Neural cell (in vitro differentiated cells): ENCODE data around the gene MPPED2. TPM values are rescaled to one million over a fixed set of nuclear protein-coding genes. Genes with fewer than 3 reads are reported as not detected.

Experiments used
- H2AFZ ChIP-seq: fragments of 200-600, 300-800 bp; sonication (generic), shearing (Covaris generic); 2 replicates; pipeline ENCODE4 v1.6.0; 2014; ENCODE audit warnings: low read depth, mild to moderate bottlenecking, antibody characterized with exemption, low read length, moderate library complexity
- H3F3A ChIP-seq: fragments of 200-600 bp; shearing (Covaris generic); 2 replicates; pipeline ENCODE4 v1.6.1; 2016; ENCODE audit warnings: mild to moderate bottlenecking, moderate library complexity, mixed read lengths, antibody characterized with exemption, low read length; ENCODE audit not compliant: insufficient read depth, poor library complexity, severe bottlenecking
- H3K27ac ChIP-seq: fragments of 200-600, 300-800 bp; sonication (generic), shearing (Covaris generic); 2 replicates; pipeline ENCODE4 v1.5.1; 2014; ENCODE audit warnings: mild to moderate bottlenecking, low read length, moderate library complexity
- H3K27me3 ChIP-seq: fragments of 300-800, 200-600 bp; sonication (generic), shearing (Covaris generic); 2 replicates; pipeline ENCODE4 v1.6.0; 2014; ENCODE audit warnings: mild to moderate bottlenecking, low read depth, low read length, moderate library complexity; ENCODE audit not compliant: insufficient read depth
- H3K36me3 ChIP-seq: fragments of 300-800, 200-600 bp; sonication (generic), shearing (Covaris generic); 2 replicates; pipeline ENCODE4 v1.5.1; 2014; ENCODE audit warnings: mild to moderate bottlenecking, antibody characterized with exemption, low read length, moderate library complexity; ENCODE audit not compliant: insufficient read depth
- H3K4me2 ChIP-seq: fragments of 300-800, 200-600 bp; sonication (generic), shearing (Covaris generic); 2 replicates; pipeline ENCODE4 v1.6.0; 2014; ENCODE audit warnings: mild to moderate bottlenecking, low read length
- H3K4me3 ChIP-seq: fragments of 300-800, 200-600 bp; sonication (generic), shearing (Covaris generic); 2 replicates; pipeline ENCODE4 v1.5.1; 2014; ENCODE audit warnings: mild to moderate bottlenecking, low read length, moderate library complexity
- H3K79me2 ChIP-seq: fragments of 200-600 bp; shearing (Covaris generic); replicated peaks from 2 replicates; pipeline ENCODE4 v1.6.0; 2014; ENCODE audit warnings: mild to moderate bottlenecking, low read length, moderate library complexity; ENCODE audit not compliant: insufficient read depth
- H3K9ac ChIP-seq: fragments of 300-800, 200-600 bp; sonication (generic), shearing (Covaris generic); 2 replicates; pipeline ENCODE4 v1.6.1; 2016; ENCODE audit warnings: mild to moderate bottlenecking, low read length, mixed read lengths
- H3K9me2 ChIP-seq: fragments of 200-600 bp; shearing (Covaris generic); 2 replicates; pipeline ENCODE4 v1.6.1; 2016; ENCODE audit warnings: mild to moderate bottlenecking, low read length, mixed read lengths; ENCODE audit not compliant: insufficient read depth
- H3K9me3 ChIP-seq: fragments of 200-600, 300-800 bp; sonication (generic), shearing (Covaris generic); 2 replicates; pipeline ENCODE4 v1.6.1; 2016; ENCODE audit warnings: mild to moderate bottlenecking, mixed run types, low read length, moderate library complexity, mixed read lengths
- H4K20me1 ChIP-seq: fragments of 200-600 bp; shearing (Covaris generic); 2 replicates; pipeline ENCODE4 v1.6.1; 2016; ENCODE audit warnings: mild to moderate bottlenecking, mixed run types; ENCODE audit not compliant: insufficient read depth
- EP300 ChIP-seq: fragments of 450-650 bp; conservative IDR thresholded peaks from 2 replicates; pipeline ENCODE4 v1.6.1; 2014; ENCODE audit warnings: antibody characterized with exemption, mild to moderate bottlenecking, moderate library complexity; ENCODE audit not compliant: poor library complexity, severe bottlenecking
- EZH2 ChIP-seq: fragments of 200-600, 300-800 bp; shearing (Covaris generic), sonication (generic); IDR thresholded peaks from 2 replicates; pipeline ENCODE4 v1.6.1; 2014; ENCODE audit warnings: antibody characterized with exemption, low read length, borderline replicate concordance, mild to moderate bottlenecking; ENCODE audit not compliant: insufficient read depth, poor library complexity, severe bottlenecking
- MXI1 ChIP-seq: fragments of 450-650 bp; conservative IDR thresholded peaks from 2 replicates; pipeline ENCODE4 v1.6.1; 2014; ENCODE audit warnings: antibody characterized with exemption, mild to moderate bottlenecking; ENCODE audit not compliant: poor library complexity, severe bottlenecking
- POLR2AphosphoS5 ChIP-seq: IDR thresholded peaks from 2 replicates; pipeline ENCODE4 v1.6.1; 2012
- RAD21 ChIP-seq: fragments of 450-650 bp; conservative IDR thresholded peaks from 2 replicates; pipeline ENCODE4 v1.6.1; 2014; ENCODE audit warnings: antibody characterized with exemption, mild to moderate bottlenecking, moderate library complexity
- SMC3 ChIP-seq: fragments of 450-650 bp; conservative IDR thresholded peaks from 2 replicates; pipeline ENCODE4 v1.6.1; 2014; ENCODE audit warnings: antibody characterized with exemption, mild to moderate bottlenecking, moderate library complexity; ENCODE audit not compliant: poor library complexity
- TAF1 ChIP-seq: IDR thresholded peaks from 2 replicates; pipeline ENCODE4 v1.6.1; 2012; ENCODE audit warnings: low read depth
- polyA plus RNA-seq: library from polyadenylated mRNA; depleted of rRNA; stranded (reverse); fragments of >200 nt; gene quantifications from 2 replicates; pipeline ENCODE4 v1.2.3, GENCODE V29; 2014
- TF ChIP-seq, protein P1 (sequence below): fragments of 450-650 bp; IDR thresholded peaks from 2 replicates; pipeline ENCODE4 v1.5.1; 2014; ENCODE audit warnings: antibody characterized with exemption, mild to moderate bottlenecking, moderate library complexity; ENCODE audit not compliant: poor library complexity, severe bottlenecking
- TF ChIP-seq, protein P2 (sequence below): IDR thresholded peaks from 2 replicates; pipeline ENCODE4 v1.6.1; 2012; ENCODE audit warnings: borderline replicate concordance

MPPED2 gene
- polyA plus RNA-seq, 1 donor from 2014 or later: 99.7 TPM

DNA sequence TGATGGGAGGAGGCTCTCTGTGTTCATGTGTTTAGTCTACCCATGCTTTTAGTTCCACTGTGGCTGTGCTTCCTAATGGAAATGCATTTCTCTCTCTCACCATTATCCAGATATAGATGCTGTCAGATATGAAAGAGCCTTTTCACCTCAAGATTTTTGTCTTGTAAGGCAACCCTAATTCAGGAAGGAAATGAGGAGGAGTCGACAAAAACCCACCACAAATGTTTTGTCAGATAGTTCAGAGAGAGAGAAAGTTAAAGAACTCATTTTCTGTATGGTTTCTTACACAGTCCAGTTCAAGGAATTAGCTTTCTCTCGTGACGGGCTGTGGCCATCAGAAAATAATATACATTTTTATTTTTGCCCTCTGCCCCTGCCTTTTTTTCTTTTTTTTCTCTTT lies 180.8 kb downstream of the MPPED2 start:
- H3K9ac ChIP-seq: no peak overlapping the region
- no peaks in the 10 kb centered on the region for H3K9me3 ChIP-seq
- no peak overlapping the region for H3K27ac ChIP-seq
- no peaks in the 10 kb centered on the region for H4K20me1 ChIP-seq
- no peak for TF ChIP-seq MXI1
- TF ChIP-seq, protein P1, sequence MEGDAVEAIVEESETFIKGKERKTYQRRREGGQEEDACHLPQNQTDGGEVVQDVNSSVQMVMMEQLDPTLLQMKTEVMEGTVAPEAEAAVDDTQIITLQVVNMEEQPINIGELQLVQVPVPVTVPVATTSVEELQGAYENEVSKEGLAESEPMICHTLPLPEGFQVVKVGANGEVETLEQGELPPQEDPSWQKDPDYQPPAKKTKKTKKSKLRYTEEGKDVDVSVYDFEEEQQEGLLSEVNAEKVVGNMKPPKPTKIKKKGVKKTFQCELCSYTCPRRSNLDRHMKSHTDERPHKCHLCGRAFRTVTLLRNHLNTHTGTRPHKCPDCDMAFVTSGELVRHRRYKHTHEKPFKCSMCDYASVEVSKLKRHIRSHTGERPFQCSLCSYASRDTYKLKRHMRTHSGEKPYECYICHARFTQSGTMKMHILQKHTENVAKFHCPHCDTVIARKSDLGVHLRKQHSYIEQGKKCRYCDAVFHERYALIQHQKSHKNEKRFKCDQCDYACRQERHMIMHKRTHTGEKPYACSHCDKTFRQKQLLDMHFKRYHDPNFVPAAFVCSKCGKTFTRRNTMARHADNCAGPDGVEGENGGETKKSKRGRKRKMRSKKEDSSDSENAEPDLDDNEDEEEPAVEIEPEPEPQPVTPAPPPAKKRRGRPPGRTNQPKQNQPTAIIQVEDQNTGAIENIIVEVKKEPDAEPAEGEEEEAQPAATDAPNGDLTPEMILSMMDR: no peak
- no peaks in the 10 kb centered on the region for H3K9me2 ChIP-seq
- H3K4me2 ChIP-seq: no peak overlapping the region
- peaks cover 4% of the 10 kb centered on the region for H3K36me3 ChIP-seq
- H3K4me3 ChIP-seq: no peak overlapping the region
- H2AFZ ChIP-seq: no peak overlapping the region
- H3K79me2 ChIP-seq: no peaks in the 10 kb centered on the region
- no peaks in the 10 kb centered on the region for H3F3A ChIP-seq
- H3K27me3 ChIP-seq: no peaks in the 10 kb centered on the region

DNA sequence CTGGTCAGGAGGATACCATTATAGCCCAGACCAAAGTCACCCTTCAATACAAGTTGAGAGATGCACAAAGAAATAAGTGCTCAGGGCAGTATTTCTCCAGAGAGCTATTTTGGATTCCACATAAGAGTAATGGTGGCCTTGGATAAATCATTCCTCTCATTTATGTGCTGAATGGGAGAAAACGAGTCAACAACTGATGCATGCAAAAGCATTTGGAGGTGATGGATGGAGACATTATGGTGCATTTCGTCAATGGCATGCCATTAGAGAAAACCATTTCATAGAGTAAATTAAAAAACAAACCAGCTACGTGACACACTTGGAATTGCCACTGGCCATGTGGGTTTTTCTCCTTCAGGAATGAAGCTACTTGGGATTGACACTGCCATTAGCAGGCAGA lies 182.0 kb downstream of the MPPED2 start:
- Histone ChIP-seq H3K27me3 (no peaks in the 10 kb centered on the region), H4K20me1 (no peaks in the 10 kb centered on the region), H3K79me2 (no peaks in the 10 kb centered on the region), H3K9me3 (no peaks in the 10 kb centered on the region), H3K4me2 (no peak overlapping the region), H3K9ac (no peak overlapping the region), H2AFZ (no peak overlapping the region), H3F3A (no peaks in the 10 kb centered on the region), H3K4me3 (no peak overlapping the region), H3K9me2 (no peaks in the 10 kb centered on the region), H3K36me3 (peaks cover 3% of the 10 kb centered on the region), H3K27ac (no peak overlapping the region)
- TF ChIP-seq TAF1: no peak
- TF ChIP-seq, protein P2, sequence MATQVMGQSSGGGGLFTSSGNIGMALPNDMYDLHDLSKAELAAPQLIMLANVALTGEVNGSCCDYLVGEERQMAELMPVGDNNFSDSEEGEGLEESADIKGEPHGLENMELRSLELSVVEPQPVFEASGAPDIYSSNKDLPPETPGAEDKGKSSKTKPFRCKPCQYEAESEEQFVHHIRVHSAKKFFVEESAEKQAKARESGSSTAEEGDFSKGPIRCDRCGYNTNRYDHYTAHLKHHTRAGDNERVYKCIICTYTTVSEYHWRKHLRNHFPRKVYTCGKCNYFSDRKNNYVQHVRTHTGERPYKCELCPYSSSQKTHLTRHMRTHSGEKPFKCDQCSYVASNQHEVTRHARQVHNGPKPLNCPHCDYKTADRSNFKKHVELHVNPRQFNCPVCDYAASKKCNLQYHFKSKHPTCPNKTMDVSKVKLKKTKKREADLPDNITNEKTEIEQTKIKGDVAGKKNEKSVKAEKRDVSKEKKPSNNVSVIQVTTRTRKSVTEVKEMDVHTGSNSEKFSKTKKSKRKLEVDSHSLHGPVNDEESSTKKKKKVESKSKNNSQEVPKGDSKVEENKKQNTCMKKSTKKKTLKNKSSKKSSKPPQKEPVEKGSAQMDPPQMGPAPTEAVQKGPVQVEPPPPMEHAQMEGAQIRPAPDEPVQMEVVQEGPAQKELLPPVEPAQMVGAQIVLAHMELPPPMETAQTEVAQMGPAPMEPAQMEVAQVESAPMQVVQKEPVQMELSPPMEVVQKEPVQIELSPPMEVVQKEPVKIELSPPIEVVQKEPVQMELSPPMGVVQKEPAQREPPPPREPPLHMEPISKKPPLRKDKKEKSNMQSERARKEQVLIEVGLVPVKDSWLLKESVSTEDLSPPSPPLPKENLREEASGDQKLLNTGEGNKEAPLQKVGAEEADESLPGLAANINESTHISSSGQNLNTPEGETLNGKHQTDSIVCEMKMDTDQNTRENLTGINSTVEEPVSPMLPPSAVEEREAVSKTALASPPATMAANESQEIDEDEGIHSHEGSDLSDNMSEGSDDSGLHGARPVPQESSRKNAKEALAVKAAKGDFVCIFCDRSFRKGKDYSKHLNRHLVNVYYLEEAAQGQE: no peak
- TF ChIP-seq MXI1: no peak
- no peak for TF ChIP-seq SMC3
- TF ChIP-seq, protein P1: no peak
- no peak for TF ChIP-seq EZH2
- no peak for TF ChIP-seq RAD21
- no peak for TF ChIP-seq EP300
- no peak for TF ChIP-seq POLR2AphosphoS5
